ENCODE measurements around the gene PLA2G4C.

- TF ChIP-seq, protein P1, sequence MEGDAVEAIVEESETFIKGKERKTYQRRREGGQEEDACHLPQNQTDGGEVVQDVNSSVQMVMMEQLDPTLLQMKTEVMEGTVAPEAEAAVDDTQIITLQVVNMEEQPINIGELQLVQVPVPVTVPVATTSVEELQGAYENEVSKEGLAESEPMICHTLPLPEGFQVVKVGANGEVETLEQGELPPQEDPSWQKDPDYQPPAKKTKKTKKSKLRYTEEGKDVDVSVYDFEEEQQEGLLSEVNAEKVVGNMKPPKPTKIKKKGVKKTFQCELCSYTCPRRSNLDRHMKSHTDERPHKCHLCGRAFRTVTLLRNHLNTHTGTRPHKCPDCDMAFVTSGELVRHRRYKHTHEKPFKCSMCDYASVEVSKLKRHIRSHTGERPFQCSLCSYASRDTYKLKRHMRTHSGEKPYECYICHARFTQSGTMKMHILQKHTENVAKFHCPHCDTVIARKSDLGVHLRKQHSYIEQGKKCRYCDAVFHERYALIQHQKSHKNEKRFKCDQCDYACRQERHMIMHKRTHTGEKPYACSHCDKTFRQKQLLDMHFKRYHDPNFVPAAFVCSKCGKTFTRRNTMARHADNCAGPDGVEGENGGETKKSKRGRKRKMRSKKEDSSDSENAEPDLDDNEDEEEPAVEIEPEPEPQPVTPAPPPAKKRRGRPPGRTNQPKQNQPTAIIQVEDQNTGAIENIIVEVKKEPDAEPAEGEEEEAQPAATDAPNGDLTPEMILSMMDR (IDR thresholded peaks at IDR 0.05; ENCODE audit: insufficient read depth, low read depth, low read length): no peak
- TF ChIP-seq EZH2 (IDR thresholded peaks at IDR 0.05; ENCODE audit: insufficient read depth, low read length): no peak
Measured at GRCh38 chr19:47998800-47999199, 111.8 kb downstream of the PLA2G4C start.

Measured in astrocyte (in vitro differentiated cells and primary cell).